Activated CD8-positive, alpha-beta T cell treated with anti-CD3 and anti-CD28 coated beads for 36 hours (primary cell): ENCODE data around the gene ACAP1. TPM values are rescaled to one million over a fixed set of nuclear protein-coding genes. Genes with fewer than 3 reads are reported as not detected.
A peak's percentile ranks its signal among the peaks of the same experiment; 100 is the strongest.

Source experiments
- ATAC-seq: fragments of 200-7000 bp; cut with Tn5 transposase; one replicate; pipeline ENCODE4 v1.10.0; 2021; ENCODE audit warnings: mild to moderate bottlenecking, moderate library complexity
- CTCF ChIA-PET: fragments of 350-600 bp; sonication (Branson Sonifier 250); formaldehyde crosslinking; loops from one replicate; lab custom pipeline; 2021; ENCODE audit warnings: antibody characterized with exemption; lab: Charles Lee
- POLR2A ChIA-PET: fragments of 350-600 bp; sonication (Branson Sonifier 250); formaldehyde crosslinking; loops from one replicate; lab custom pipeline; 2021; ENCODE audit warnings: antibody characterized with exemption; lab: Charles Lee
- DNase-seq: peaks from one replicate; pipeline ENCODE4 v3.0.0-alpha.2; 2020
- H3K27ac Mint-ChIP-seq: one replicate; pipeline ENCODE4 v1.8.0; 2021; ENCODE audit warnings: mild to moderate bottlenecking, mixed read lengths
- H3K27me3 Mint-ChIP-seq: one replicate; pipeline ENCODE4 v1.8.0; 2021; ENCODE audit warnings: mixed read lengths
- H3K36me3 Mint-ChIP-seq: one replicate; pipeline ENCODE4 v1.8.0; 2021; ENCODE audit warnings: low read depth, mixed read lengths
- H3K4me1 Mint-ChIP-seq: one replicate; pipeline ENCODE4 v1.8.0; 2021; ENCODE audit warnings: low read depth, mixed read lengths
- H3K4me3 Mint-ChIP-seq: one replicate; pipeline ENCODE4 v1.8.0; 2021; ENCODE audit warnings: mild to moderate bottlenecking, moderate library complexity, mixed read lengths
- H3K9me3 Mint-ChIP-seq: one replicate; pipeline ENCODE4 v1.8.0; 2021; ENCODE audit warnings: mixed read lengths
- intact Hi-C: fragments of 100-400 bp; cut with micrococcal nuclease; formaldehyde crosslinking; loops from one replicate; pipeline ENCODE4 v1.10.0; 2022
- total RNA-seq, 2 experiments: library from RNA; stranded (reverse); gene quantifications; one replicate each; pipeline ENCODE4 v1.2.3, GENCODE V29; 2021
- TF ChIP-seq, protein P1 (sequence below): fragments of 200-600 bp; IDR thresholded peaks from one replicate; pipeline ENCODE4 v1.8.0; 2022; ENCODE audit warnings: antibody characterized with exemption, mild to moderate bottlenecking

The ACAP1 gene
- total RNA-seq, 2 experiments from 2014 or later, result 309 to 342 TPM

DNA sequence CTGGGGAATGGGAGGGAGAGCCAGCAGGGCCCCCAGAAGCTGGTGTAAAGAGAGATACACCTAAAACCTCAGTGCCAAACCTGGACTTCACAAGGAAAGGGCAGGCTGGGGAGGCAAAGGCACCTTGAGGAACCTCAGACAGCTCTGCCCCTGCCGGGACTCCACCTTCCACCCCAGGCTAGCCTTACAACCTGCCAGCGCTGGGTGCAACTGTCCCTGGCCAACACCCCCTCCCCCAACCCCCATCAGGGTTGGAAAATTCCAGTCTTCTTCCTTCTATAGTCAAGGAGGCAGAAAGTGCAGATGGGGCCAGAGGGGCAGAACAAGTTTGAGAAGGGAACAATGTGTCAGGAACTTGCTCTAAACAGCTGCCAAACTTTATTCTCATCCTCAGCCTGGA is 44.1 kb upstream of the ACAP1 start:
- Mint-ChIP-seq H3K4me1 (peaks cover 14% of the 10 kb centered on the region), H3K27me3 (peaks cover 26% of the 10 kb centered on the region), H3K36me3 (no peaks in the 10 kb centered on the region), H3K4me3 (no peak overlapping the region), H3K9me3 (no peaks in the 10 kb centered on the region), H3K27ac (no peak overlapping the region)
- TF ChIP-seq, protein P1, sequence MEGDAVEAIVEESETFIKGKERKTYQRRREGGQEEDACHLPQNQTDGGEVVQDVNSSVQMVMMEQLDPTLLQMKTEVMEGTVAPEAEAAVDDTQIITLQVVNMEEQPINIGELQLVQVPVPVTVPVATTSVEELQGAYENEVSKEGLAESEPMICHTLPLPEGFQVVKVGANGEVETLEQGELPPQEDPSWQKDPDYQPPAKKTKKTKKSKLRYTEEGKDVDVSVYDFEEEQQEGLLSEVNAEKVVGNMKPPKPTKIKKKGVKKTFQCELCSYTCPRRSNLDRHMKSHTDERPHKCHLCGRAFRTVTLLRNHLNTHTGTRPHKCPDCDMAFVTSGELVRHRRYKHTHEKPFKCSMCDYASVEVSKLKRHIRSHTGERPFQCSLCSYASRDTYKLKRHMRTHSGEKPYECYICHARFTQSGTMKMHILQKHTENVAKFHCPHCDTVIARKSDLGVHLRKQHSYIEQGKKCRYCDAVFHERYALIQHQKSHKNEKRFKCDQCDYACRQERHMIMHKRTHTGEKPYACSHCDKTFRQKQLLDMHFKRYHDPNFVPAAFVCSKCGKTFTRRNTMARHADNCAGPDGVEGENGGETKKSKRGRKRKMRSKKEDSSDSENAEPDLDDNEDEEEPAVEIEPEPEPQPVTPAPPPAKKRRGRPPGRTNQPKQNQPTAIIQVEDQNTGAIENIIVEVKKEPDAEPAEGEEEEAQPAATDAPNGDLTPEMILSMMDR, result no peak
- CTCF ChIA-PET, result interaction anchor here (1.2 to 2.7 kb wide), 3 partner anchors 10 to 381 kb away, joined by 4 to 14 read pairs (median 5); partner anchors contain the start of gene SLC2A4
- ATAC-seq, result no peak
- no peak for DNase-seq
- intact Hi-C loops, result no loop called here
- POLR2A ChIA-PET, result interaction anchor here (0.9 to 1.4 kb wide), 3 partner anchors 10 to 58 kb away, joined by 3 to 4 read pairs (median 3); partner anchors contain the start of gene DVL2

DNA sequence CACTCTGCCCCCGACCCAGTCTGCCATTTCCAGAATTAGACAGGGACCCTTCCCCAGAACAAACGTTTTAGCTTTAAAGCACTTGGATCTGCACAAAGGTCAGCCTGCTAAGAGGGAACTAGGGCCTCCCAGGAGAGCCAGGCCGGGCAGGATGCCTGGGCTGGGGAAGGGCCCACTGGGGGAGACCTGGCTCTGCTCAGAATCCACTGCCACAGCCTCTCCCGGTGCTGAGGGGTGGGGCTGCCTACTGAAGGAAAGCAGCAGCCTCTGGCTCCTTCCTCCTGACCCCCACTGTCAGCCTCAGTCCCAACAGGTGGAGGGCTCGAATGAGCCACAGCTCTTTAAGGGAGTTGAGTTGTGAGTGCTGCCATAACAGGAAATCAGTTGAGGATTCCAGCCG is 43.6 kb upstream of the ACAP1 start:
- DNase-seq (no peak), ATAC-seq (no peak)
- Mint-ChIP-seq H3K9me3 (no peaks in the 10 kb centered on the region), H3K27ac (no peak overlapping the region), H3K27me3 (peaks cover 26% of the 10 kb centered on the region), H3K4me3 (no peak overlapping the region), H3K4me1 (peaks cover 14% of the 10 kb centered on the region), H3K36me3 (no peaks in the 10 kb centered on the region)
- ChIA-PET POLR2A (interaction anchor here (0.8 to 1.9 kb wide), 5 partner anchors 9 to 59 kb away, joined by 3 to 7 read pairs (median 3); partner anchors contain the start of genes DVL2 and SLC2A4), CTCF (interaction anchor here (1.2 to 2.7 kb wide), 2 partner anchors 11 to 247 kb away, joined by 5 to 14 read pairs; partner anchors contain the start of gene SLC2A4)
- intact Hi-C loops, result no loop called here
- TF ChIP-seq, protein P1, result no peak

DNA sequence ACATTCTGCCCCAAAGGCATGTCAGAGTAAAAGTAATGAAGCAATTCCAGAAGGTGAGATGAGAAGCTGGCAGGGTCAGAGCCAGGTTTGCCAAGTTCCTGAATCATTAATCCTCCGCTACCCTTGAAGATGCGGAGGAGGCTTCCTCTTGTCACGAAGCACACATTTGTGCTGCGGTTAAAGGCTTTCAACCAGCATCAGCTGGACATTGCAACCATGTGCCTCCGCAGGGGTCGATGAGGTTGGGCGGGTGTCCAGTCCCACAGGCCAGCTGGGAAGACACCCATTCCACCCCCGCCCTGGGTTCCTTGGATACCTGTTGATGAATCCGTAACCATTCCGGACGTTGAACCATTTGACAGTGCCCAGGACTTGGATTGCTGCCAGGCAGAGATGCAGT is 43.2 kb upstream of the ACAP1 start:
- Mint-ChIP-seq H3K27me3 (peaks cover 25% of the 10 kb centered on the region), H3K9me3 (no peaks in the 10 kb centered on the region), H3K4me3 (no peak overlapping the region), H3K27ac (no peak overlapping the region), H3K36me3 (no peaks in the 10 kb centered on the region), H3K4me1 (peaks cover 14% of the 10 kb centered on the region)
- ChIA-PET CTCF (interaction anchor here (1.0 to 2.7 kb wide), 3 partner anchors 11 to 247 kb away, joined by 3 to 14 read pairs (median 5); partner anchors contain the start of gene SLC2A4), POLR2A (interaction anchor here (0.6 to 1.9 kb wide), 5 partner anchors 9 to 59 kb away, joined by 3 to 7 read pairs (median 3); partner anchors contain the start of genes DVL2 and SLC2A4)
- intact Hi-C loops, result no loop called here
- DNase-seq, result no peak
- ATAC-seq, result no peak
- TF ChIP-seq, protein P1, result no peak

DNA sequence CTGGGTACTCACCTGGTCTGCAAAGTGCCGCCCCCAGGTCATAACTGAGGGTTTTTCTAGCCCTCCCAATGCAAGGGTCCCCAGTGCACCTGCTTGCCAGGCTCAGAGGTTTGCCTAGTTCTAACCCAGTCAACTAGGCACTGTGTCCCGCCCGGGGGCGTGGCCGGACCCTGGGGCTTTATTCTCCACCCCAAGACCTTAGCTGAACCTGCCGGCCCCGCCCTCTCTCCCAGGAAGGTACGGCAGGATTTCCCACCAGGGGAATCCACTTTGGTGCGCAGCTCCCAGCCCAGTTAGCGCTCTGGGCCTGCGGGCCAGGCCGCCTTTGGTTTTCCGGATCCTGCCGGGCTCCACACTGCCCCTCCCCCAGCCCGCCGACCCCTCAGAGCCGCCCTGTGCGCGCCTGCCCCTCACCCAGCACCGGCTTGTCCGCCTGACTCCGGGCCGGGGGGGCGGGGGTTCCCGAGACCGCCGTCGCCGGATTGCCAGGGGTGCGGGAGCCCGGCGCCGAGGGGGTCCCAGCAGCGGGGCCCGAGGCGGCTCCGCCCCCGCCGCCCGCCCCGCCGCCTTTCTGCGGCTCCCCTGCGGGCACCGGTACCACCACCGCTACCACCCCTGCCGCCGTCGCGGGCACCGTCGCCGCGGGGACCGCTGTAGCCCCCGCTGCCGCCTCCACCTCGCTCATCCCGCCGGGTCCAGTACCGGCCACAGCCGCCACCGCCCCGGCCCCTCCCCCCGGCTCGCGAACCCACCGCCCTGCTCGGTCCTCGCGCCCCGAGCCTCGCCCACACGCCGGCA is 42.3 kb upstream of the ACAP1 start:
- H3K36me3 Mint-ChIP-seq, result no peaks in the 10 kb centered on the region
- no peak overlapping the region for H3K27ac Mint-ChIP-seq
- ATAC-seq, result no peak
- peak overlapping the region; percentile 24 for H3K4me3 Mint-ChIP-seq
- ChIA-PET CTCF (interaction anchor here (0.6 to 2.7 kb wide), 3 partner anchors 12 to 29 kb away, joined by 3 to 14 read pairs (median 3); partner anchors contain the start of gene SLC2A4), POLR2A (interaction anchor here (0.6 to 1.9 kb wide), 3 partner anchors 12 to 26 kb away, joined by 3 to 7 read pairs (median 5); partner anchors contain the start of gene SLC2A4)
- intact Hi-C loops, result loop anchor here (2.0 kb wide), 1 partner anchor 13 kb away; the partner anchor contains the start of gene SLC2A4
- no peaks in the 10 kb centered on the region for H3K9me3 Mint-ChIP-seq
- TF ChIP-seq, protein P1, result no peak
- H3K27me3 Mint-ChIP-seq, result peaks cover 23% of the 10 kb centered on the region
- H3K4me1 Mint-ChIP-seq, result peaks cover 14% of the 10 kb centered on the region
- DNase-seq, result peak; percentile 42
